Stimulated activated CD4-positive, alpha-beta T cell treated with anti-CD3 and anti-CD28 coated beads, Interleukin-2, amount 100 ng/mL, for 4 hours (primary cell): ENCODE results near the gene LRRC3.

Source experiments
- DNase-seq: peaks from one replicate; pipeline ENCODE4 v3.0.0-alpha.2; 2020; ENCODE audit warnings: low read depth

Gene LRRC3

DNA sequence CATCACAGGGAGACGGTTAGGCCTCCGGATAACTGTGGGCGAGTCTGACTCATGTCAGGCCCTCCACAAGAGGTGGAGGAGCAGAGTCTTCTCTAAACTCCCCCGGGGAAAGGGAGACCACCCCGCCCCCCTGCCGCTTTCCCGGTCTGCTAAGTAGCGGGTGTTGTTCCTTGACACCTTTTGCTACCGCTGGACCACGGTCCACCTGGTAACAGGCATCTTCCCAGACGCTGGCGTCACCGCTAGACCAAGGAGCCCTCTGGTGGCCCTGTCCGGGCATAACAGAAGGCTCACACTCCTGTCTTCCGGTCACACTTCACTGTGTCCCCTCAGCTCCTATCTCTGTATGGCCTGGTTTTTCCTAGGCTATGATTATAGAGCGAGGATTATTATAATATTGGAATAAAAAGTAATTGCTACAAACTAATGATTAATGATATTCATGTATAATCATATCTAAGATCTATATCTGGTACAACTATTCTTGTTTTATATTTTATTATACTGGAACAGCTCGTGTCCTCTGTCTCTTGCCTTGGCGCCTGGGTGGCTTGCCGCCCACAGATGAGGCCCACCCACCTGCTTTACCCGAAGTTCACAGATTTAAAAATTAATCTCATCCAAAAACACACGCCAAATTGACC, 24.4 kb downstream of the LRRC3 start:
- peak; percentile 20 for DNase-seq

DNA sequence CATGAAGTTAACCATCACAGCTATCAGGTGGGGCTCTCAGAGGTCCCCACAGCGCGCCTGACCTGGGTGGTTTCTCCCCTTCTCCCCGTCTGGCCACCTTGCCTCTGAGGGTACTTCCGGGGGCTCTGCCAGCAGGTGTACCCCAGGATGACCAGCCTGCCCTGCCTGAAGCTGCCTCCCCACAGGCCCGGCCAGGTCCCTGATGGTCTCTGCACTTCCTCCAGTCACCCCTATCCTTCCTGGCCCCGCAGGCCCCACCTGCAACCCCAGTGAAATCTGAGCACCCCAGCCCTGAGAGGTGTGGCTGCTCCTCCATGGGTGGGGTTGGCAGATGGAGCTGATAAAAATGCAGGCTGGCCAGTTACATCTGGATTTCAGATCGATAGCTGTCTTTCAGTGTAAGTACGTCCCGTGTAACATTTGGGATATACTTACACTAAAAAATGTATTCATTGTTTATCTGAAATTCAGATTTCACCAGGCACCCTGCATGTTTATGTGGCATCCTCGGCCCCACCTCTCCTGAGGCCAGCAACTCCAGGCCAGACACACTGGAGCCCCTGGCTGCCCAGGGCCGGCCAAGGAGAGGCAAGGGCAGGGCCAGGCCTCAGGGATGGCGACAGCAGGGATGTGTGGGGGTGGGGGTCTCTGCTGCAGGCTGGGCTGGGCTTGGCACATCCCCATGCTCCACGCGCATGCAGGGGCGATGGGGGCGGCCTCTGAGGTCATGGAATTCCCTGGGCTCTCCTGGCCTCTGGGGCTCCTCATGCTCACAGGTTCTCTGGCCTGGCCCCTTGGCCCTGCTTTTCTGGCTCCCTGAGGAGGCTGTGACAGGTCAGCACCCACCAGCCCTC, 25.1 kb downstream of the LRRC3 start:
- DNase-seq, result no peak

DNA sequence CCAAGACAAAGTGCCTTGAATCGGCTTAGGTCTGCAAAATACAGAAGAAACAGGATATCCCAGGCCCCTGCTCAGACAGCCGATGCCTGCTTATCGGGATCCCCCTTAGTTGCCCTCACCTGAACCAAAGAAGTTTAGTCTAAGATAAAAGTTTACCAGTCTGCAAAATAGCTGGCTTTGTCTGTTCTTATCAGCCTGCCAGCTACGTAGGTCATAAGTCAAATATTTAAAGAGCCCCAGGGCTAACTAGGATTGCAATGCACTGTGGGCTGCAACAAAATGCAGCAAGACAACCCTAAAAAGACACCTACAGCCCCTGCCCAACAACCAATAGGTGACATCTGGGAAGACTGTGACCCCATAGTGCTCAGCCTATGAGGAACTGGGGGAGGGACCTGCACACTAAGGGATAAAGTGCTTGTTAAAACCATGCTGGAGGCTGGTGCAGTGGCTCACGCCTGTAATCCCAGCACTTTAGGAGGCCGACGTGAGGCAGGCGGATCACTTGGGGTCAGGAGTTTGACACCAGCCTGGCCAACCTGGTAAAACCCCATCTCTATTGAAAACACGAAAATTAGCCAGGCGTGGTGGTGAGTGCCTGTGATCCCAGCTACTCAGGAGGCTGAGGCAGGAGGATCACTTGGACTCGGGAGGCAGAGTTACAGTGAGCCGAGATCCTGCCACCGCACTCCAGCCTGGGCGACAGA, 27.4 kb downstream of the LRRC3 start:
- DNase-seq, result no peak

DNA sequence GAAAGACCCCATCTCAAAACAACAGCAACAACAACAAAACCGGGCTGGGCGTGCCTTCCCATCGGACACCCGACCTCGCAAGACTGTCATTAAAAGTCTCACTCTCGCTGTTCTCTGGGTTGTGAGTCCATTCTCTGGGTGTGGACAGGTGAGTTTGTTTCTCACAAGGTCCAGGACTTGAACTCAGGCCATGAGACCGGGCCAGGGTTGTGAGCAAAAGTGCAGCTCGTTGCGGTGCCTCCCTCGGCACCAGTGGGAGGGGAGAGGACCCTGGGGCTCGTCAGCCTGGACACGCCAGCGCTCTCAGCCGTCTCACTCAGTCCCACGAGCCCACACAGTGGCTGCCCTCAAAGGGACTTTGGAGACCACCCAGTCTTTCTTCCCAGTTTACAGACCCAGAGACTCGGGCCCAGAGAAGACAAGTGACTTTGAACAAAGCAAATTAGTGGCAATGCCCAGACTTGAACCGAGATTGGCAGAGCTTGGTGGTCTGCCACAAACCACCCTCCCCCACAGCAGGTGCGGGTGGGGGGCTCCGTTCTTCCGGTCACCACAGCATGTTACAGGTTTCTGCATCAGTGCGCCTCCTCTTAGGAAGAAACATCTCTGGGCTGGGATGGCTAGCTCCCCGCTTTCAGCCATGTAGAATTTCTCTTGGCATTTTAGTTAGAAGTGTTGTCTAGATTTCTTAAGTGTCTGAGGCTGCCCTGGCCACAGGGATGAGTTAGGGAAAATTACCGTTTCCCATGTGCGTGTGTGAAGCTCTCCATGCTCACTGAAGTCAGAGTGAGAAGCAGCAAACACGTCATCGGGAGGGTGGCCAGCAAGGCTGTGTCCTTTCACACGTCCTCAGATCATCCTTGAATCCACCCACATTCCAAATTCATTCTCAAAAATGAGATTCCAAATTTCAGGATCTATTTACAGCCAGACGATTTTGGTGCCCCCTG, 28.3 kb downstream of the LRRC3 start:
- DNase-seq, result no peak

DNA sequence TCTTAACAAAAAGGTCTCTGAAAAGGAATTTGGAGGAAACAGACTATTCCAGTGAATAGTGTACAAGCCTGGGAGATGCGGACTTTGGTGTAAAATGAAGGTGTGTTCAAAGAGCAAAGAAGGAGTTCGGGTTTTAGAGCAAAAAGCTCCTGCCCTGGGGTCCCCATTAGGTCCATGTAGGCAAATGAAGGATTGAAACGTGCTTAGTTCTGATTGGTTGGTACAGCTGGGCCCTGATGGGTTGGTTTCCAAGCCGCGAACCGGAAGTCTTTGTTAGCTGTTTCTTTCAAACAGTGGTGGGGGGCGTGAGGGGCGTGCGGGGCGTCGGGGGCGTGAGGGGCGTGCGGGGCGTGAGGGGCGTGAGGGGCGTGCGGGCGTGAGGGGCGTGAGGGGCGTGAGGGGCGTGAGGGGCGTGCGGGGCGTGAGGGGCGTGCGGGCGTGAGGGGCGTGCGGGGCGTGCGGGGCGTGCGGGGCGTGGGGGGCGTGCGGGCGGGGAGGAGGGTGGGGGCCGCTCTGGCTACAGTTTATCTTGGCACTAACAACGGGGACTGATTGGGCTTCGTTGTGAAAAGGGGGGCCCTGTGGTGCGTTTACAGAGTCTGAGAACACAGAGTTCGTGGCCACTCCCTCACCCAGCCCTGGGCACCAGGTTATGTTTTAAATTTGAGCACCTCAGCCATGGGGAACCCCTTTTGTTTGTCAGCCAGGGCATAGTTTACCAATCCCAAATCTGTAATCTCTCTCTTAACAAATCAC, 29.4 kb downstream of the LRRC3 start:
- DNase-seq, result no peak

DNA sequence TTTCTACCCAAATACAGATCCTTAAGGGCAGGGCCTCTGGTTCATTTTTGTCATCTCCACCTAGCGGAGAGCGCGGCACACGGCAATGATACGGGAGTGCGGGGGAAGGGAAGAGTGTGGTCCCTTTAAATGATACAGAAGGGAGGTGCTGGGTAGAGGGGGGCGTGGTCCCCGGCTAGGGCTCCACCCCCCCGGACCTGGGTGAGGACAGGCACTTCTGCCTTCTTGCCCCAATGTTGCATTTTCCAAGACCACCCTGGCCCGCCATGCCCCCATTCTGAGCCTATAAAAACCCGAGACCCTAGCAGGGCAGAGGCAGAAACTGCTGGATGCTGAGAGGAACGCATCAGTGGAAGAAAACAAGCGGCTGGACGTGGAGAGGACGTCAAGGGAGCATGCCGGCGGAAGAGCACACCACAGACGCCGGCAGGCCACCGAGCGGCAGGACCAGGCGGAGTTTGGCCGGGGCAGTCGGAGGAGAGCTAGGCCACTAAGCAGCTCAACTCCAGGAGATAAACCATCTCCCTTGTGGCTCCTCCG, 30.0 kb downstream of the LRRC3 start:
- DNase-seq, result peak; percentile 40

DNA sequence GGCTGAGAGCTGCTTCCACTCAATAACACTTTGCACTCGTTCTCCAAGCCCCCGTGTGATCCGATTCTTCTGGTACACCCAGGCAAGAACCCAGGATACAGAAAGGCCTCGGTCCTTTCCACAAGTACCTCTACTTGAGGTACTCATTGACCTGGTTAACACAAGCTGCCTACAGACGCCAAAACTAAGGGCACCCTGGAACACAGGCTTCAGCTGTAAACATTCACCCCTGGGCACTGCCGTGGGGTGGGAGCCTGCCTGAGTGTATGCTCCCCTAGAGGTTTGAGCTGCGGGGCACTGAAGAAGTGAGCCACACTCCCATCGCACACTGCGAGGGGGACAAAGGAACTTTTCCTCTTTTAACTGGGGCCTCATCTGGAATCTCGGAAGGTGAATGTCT, 30.5 kb downstream of the LRRC3 start:
- no peak for DNase-seq

DNA sequence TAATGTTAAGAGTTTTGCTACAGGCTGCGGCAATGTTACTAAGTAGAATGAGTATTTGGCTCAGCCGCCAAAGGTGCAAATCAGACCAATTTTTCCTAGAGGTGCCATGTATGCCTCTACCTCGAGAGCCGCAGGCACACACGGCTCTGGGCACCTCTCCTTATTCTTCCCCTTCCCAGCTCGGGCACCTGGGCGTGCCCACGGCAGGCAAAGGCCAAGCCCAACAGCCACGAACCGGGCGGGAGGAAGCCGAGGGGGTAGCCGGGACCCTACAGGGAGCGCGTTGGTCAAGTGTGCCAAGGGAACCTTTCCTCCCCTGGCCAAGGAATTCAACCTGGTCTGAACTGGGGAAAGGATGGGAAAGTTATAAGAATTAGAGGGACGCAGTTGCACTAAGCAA, 31.0 kb downstream of the LRRC3 start:
- DNase-seq, result no peak

DNA sequence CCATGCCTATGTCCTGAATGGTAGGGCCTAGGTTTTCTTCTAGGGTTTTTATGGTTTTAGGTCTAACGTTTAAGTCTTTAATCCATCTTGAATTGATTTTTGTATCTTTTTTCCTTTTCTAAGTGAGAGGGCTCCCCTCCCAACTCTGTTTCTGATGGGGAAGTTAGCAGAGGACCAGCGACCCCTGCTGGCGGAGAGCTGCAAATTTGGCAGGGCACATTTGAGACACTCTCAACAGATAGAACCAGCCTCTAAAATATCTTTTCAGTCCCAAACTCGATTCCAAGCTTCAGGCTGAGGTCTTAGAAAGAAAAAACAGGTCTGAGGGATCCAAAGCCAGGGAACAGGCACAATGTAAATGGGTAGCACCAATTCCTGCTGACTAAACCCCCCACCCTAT, 32.5 kb downstream of the LRRC3 start:
- no peak for DNase-seq

DNA sequence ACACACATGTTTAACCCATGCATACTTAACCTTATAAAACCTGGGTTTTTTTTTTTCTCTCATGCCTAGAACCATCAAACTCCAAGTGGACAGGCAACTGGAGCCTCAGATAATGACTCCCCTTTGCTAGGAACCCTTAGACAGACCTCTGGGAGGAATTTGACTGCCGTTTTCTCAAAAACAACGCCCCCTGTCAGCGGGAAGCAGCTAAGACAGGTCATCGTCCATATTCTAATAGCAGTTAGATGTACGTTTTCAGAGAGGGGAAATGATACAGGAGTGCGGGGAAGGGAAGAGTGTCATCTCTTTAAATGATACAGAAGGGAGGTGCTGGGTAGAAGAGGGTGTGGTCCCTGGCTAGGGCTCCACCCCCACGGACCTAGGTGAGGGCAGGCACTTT, 34.7 kb downstream of the LRRC3 start:
- no peak for DNase-seq

DNA sequence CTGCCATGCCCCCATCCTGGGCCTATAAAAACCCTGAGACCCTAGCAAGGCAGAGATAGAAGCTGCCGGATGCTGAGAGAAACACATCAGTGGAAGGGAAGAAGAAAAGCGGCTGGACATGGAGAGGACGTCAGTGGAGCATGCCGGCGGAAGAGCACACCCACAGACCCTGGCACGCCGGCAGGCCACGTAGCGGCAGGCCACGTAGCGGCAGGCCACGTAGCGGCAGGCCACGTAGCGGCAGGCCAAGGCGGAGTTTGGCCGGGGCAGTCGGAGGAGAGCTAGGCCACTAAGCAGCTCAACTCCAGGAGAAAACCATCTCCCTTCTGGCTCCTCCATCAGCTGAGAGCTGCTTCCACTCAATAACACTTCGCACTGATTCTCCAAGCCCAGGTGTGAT, 35.1 kb downstream of the LRRC3 start:
- DNase-seq, result no peak

DNA sequence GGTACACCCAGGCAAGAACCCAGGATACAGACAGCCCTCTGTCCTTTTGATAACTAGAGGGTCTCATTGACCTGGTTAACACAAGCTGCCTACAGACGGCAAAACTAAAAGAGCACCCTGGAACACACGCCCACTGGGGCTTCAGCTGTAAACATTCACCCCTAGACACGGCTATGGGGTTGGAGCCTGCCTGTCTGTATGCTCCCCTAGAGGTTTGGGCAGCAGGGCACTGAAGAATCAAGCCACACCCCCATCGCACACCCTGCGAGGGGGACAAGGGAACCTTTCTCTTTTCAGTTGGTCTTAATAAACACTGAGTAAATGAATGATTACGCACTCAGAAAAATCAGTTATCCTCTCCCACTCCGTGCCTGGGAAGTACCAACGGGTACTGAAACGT, 35.5 kb downstream of the LRRC3 start:
- DNase-seq, result no peak

DNA sequence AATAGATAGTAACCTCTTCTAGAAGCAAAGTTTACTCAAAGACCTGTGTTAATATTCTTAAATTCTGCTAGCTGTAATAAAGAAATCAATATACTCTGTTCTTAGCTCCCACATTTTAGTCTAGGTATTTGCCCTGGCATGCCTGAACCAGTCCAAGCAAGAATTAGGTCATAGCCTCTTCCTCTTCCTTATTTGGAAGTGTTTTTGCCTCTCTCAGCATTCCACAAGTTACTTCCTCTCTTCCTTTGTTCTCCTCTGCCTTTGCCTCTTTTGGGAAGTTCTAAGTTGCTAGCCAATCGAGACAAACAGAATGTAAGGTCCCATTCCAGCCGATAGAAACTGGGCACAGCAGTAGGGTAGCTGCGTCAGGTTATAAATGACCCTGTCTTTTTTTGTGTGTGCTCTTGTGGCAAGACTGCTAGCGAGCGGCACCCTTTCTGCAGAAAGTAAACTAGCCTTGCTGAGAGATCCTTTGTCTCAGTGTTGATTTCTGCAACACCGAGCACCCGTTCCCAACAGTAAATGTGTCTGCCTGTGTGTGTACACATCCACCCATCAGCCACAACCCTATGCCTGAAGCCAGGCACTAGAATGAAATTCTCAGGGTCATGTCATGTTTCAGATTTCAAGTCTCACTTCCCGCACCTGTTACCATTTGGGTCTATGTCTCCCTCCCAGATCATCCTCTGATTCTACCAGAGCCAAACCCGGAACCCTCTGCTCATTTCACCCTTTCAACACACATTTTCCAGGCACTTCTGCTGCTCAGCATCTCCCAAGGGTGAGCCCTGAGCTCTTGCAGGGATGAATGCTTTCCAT, 37.5 kb downstream of the LRRC3 start:
- no peak for DNase-seq

DNA sequence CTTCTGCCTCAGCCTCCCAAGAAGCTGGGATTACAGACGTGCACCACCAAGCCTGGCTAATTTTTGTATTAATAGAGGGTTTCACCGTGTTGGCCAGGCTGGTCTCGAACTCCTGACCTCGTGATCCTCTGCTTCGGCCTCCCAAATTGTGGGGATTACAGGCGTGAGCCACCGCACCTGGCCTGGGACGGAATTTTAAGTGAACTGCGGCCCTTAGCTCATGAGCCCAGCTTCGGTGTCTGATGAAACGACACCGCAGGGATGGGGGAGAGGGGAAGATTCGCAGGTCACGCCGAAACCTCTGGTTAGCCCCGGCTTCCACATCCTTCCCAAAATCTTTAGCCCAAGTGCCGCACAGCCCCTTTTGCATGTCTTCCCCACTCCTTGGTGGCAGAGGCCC, 39.1 kb downstream of the LRRC3 start:
- no peak for DNase-seq

DNA sequence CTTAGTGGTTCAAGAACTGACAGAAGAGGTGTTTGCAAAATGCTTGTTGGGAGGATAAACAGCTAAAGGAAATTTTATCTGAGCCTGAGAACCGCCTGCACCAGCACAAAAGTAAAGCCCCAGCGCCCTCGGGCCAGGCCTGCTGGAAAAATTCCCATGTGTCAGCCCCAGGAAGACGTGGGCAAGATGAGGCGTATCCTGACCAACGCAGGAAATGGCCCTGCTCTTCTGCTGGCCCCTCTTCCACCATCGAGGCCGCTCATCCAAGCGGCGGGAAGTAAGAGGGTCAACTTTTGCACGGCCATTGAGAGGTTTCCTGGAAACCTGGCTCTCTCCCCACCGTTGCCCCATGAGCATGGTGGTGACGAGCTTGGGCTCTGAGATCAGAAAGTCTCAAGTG, 39.6 kb downstream of the LRRC3 start:
- no peak for DNase-seq

DNA sequence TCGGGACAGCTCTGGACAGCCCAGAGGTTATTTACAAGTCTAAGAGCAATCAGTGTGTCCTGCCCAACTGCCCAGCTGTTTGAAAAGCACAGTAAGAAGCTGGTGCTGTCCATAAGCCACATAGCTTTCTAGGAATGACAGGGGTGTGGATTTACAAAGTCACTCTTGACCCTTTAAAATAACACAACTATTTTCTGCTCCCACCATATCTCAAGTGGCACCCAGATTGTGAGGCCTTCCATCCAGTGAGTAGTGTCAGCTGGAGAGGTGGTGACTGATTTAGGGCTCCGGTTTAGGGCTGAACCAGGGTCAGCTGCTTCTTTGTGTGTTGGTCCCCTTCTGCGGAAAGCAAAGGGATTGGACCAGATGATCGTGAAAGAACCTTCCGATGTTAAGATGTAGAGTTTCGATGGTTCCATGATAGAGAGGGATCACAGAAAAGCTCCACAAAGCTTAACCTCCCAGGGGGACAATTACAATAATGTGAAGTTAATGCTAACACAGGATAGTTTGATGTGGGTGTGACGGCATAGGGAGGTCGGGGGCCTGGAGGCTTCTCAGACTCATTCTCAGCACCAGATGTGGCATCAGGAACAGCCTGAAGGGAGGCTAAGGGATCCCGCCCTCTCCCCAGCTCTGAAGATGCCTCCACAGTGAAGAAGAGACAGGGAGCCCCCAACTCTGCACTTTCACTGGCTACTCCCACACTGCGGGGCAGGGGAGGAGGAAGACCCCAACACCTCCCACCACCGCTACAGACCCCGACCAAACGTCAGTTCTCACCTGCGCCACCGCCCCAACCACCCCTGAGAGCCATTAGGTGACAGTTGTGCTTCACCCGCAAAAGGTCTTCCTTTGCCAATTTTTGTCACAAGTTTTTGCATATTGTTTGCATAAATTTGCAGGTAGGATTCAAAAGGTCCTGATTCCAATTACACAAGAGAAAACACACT, 40.6 kb downstream of the LRRC3 start:
- no peak for DNase-seq

DNA sequence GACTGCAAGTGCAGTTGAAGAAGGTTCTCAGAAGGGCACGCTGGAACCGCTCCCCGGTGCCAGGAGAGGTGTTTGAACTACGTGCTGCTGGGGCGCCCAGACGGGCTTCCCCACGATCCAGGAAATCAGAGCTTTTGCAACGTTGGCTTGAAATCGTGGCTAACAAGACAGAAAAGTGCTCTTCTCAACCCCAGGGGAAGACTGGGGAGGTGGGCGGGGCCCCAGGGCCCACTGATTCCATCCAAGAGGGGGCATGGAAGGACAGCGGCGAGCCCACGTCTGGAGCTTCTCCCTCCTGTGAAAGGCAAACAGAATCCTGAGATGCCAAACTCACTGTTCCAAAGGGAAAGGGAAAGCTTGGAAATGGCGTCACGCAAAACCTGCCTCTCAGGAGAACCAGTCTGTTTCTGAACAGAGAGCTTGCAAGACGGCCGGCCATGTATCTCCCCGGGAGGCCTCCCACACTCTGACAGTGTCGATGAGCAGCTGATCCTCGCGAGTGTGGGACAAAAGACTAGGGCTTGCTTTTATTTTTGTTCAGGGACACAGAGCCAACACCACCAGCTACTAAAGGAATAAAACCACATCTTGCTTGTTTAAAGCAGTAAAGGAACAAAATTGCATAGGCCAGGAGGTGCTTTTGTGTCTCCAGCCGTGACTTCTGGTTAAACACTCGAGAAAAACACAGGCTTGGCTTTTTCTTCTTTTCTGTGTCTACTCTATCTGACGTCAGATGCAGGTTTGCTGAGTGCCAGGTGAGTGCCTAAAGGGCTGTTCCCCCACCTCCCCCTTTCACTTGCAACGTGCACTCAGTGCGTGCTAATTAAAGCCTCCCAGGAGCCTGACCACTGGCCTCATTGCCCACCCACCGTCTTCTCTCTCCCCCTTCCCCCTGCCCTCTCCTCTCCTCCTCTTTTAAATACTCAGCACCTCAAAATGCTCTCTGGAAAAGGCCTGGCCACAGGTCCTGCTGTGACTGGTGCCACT, 41.5 kb downstream of the LRRC3 start:
- no peak for DNase-seq

DNA sequence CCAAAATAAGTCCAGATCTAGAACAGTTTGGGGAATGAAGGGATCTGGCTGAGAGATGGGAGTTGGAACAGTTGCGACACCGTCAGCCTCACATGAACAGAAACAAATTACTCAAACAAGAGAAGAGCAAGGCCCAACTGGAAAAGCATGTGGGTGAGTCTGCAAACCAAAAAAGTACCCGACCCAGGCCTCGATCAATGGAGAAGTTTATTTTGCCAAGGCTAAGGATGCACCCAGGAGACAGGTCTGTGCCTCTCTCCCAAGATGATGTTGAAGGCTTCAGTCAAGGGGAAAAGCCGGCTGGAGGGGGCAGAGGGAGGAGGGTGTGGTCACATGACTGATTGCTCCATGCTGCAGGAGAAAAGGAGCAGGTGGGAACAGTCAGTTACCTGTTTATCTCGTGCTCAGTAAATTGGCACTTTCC, 42.4 kb downstream of the LRRC3 start:
- DNase-seq, result no peak
